Suprapubic skin (tissue), 4 donors: ENCODE measurements around the gene UBE2G1.

Experiments used
- EP300 ChIP-seq: sonication (generic); formaldehyde crosslinking; IDR thresholded peaks from one replicate; pipeline ENCODE4 v1.6.1; 2017; ENCODE audit warnings: antibody characterized with exemption
- POLR2A ChIP-seq, 2 donors: fragments of 450-650 bp; IDR thresholded peaks; one replicate each; pipeline ENCODE4 v1.6.1; 2017; ENCODE audit warnings: antibody characterized with exemption in 2 of 2, mild to moderate bottlenecking in 2 of 2, moderate library complexity in 2 of 2
- POLR2AphosphoS5 ChIP-seq, 3 donors: sonication (generic); formaldehyde crosslinking; IDR thresholded peaks; one replicate each; pipeline ENCODE4 v1.6.1; 2017; ENCODE audit warnings: antibody characterized with exemption in 3 of 3
- TF ChIP-seq, protein P1 (sequence below), 2 donors: fragments of 200-600 bp in 1 of 2; fragments of 450-650 bp in 1 of 2; sonication (generic) in 1 of 2; IDR thresholded peaks; one replicate each; pipeline ENCODE4 v1.5.1; 2016 to 2019; ENCODE audit warnings: antibody characterized with exemption in 2 of 2, mild to moderate bottlenecking in 1 of 2, moderate library complexity in 1 of 2

DNA sequence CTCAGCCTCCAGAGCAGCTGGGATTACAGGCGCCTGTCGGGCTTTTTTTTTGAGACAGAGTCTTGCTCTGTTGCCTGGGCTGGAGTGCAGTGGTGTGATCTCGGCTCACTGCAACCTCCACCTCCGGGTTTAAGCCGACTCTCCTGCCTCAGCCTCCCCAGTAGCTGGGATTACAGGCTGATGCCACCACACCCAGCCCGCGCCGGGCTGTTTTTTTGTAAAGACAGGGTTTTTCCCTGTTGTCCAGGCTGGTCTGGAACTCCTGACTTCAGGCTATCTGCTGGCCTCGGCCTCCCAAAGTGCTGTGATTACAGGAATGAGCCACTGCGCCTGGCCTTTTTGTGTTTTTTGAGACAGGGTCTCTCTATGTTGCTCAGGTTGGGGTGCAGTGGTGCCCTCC is 39.9 kb upstream of the UBE2G1 start:
- TF ChIP-seq POLR2A (IDR thresholded peaks at IDR 0.05), result no peak
- TF ChIP-seq, protein P1, sequence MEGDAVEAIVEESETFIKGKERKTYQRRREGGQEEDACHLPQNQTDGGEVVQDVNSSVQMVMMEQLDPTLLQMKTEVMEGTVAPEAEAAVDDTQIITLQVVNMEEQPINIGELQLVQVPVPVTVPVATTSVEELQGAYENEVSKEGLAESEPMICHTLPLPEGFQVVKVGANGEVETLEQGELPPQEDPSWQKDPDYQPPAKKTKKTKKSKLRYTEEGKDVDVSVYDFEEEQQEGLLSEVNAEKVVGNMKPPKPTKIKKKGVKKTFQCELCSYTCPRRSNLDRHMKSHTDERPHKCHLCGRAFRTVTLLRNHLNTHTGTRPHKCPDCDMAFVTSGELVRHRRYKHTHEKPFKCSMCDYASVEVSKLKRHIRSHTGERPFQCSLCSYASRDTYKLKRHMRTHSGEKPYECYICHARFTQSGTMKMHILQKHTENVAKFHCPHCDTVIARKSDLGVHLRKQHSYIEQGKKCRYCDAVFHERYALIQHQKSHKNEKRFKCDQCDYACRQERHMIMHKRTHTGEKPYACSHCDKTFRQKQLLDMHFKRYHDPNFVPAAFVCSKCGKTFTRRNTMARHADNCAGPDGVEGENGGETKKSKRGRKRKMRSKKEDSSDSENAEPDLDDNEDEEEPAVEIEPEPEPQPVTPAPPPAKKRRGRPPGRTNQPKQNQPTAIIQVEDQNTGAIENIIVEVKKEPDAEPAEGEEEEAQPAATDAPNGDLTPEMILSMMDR (IDR thresholded peaks at IDR 0.05), result no peak
- TF ChIP-seq EP300, result no peak
- no peak for TF ChIP-seq POLR2AphosphoS5 (IDR thresholded peaks at IDR 0.05)
